WI38 (cell line): Measurements from ENCODE around the gene GNPTG.

Experiments
- H3K4me3 ChIP-seq: 2 replicates; pipeline ENCODE4 v1.5.1; 2011; ENCODE audit warnings: low read depth, mild to moderate bottlenecking, control low read depth, low read length
- TF ChIP-seq, protein P1 (sequence below): IDR thresholded peaks from 2 replicates; pipeline ENCODE4 v1.5.1; 2012; ENCODE audit warnings: low read depth, mild to moderate bottlenecking, control low read depth, low read length

The GNPTG gene

DNA sequence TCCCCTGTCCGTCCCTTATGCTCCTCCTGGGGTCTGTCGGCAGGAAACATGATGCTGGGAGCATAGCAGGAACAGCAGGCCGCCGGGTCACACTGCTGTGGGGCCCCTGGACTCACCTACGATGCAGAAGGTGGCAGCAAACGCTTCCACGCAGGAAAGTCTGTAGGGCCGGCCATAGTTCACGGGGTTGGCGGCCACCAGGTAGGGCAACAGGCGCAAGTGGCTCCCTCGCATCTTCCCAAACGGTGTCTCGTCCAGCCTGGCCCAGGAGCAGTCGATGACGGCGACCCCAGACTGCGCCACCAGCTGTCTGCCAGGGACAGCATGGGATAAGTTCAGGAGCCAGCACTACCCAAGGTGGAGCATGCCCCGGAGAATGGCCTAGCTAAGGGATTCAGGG lies 1.0 kb upstream of the GNPTG start:
- TF ChIP-seq, protein P1, sequence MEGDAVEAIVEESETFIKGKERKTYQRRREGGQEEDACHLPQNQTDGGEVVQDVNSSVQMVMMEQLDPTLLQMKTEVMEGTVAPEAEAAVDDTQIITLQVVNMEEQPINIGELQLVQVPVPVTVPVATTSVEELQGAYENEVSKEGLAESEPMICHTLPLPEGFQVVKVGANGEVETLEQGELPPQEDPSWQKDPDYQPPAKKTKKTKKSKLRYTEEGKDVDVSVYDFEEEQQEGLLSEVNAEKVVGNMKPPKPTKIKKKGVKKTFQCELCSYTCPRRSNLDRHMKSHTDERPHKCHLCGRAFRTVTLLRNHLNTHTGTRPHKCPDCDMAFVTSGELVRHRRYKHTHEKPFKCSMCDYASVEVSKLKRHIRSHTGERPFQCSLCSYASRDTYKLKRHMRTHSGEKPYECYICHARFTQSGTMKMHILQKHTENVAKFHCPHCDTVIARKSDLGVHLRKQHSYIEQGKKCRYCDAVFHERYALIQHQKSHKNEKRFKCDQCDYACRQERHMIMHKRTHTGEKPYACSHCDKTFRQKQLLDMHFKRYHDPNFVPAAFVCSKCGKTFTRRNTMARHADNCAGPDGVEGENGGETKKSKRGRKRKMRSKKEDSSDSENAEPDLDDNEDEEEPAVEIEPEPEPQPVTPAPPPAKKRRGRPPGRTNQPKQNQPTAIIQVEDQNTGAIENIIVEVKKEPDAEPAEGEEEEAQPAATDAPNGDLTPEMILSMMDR, result no peak
- H3K4me3 ChIP-seq, result peak overlapping the region; percentile 93

DNA sequence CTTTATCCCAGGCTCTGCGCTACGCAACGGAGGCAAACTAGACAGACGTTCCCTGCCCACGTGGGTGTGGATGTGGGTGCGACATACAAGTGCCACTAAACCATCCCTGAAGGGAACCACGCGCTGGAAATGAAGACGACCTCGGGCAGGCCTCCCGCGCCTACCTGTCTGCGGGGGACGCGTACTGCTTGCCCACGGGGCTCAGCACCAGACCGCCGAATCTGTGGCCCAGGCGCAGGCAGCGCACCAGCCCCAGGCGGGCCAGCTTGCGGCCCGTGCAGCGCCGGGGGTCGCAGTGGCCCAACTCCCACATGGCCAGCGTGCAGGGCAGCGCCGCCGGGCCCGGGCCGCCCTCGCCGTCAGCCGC lies 533 bp upstream of the GNPTG start:
- TF ChIP-seq, protein P1, result no peak
- peak overlapping the region; percentile 93 for H3K4me3 ChIP-seq

DNA sequence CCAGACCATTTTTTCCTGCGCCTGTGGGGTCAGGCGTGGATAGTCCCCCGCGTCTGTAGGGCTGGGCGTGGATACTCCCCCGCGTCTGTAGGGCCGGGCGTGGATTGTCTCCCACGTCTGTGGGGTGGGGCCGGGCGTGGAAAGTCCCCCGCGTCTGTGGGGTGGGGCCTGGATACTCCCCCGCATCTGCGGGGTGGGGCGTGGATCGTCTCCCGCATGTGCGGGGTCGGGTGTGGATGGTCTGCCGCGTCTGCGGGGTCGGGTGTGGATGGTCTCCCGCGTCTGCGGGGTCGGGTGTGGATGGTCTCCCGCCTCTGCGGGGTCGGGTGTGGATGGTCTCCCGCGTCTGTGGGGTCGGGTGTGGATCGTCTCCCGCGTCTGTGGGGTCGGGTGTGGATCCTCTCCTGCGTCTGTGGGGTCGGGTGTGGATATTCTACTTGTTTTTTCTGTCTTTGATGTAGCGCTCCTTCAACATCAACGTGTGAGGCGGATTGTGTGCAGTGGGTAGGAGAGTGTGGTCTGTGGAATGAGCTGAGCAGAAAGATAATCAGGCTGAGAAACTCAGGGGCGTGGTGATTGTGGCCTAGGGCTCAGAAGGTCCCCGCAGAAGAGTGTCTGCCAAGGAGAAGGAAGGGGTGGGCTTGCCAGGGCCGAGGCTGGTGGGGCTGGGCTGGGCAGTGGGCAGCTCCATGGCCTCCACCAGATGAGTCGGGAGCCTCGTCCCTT lies 3.2 kb downstream of the GNPTG start:
- TF ChIP-seq, protein P1, result no peak
- H3K4me3 ChIP-seq, result no peak overlapping the region

DNA sequence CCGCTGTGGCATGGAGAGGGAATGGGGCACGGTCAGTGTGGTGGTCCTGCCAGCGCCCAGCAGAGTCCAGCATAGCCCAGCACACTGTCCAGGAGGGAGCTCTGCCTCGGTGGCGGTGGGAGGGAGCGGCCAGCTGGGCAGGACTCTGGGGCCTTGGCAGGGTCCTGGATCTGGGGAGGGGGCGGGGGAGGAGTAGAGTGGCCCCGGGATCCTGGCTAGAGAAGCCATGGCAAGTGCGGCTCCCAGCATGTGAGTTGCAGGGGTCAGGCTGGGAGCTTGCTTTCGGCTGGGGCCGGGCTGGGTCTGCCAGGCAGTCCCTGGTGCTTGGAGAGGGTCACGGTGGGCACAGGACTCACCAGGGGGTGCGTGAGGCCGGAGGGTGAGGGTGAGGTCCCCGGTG lies 3.9 kb downstream of the GNPTG start:
- TF ChIP-seq, protein P1, result no peak
- no peak overlapping the region for H3K4me3 ChIP-seq

DNA sequence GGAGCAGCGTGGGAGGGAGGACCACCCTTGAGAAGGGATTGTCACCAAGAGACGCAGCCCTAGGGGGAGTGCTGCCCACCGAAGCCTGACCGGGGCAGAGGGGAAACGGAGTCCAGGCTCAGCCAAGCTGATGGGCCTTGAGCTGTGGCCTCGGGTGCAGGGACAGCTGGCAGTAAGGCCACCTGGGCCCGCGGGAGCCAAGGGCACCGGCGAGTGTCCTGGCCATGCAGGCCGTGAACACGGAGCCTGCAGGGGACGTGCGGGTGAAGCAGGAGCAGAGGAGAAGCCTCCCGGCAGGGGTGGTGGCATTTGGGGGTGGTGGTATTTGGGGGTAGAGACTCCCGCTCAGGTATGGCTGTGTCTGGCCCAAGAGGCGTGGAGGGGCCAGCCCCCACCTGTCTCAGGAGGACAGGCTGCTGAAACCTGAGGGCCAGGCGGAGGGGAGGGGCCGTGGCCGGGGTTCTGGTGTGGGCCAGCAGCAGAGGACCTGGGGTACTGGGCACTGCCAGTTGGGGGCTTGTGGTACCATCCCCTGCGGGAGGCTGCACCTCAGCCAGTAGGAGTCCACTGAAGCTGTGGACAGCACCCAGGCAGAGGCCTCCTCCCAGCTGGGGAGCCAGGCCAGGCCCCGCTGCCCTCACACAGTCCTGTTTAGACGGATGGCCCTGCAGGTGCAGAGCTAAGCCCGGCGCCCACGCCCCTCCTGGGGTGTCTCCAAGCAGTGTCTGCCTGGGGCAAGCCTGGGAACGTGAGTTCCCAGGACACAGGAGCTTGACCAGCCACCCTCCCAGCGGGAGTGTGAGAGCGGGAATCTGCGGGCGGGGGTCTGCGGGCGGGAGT lies 4.5 kb downstream of the GNPTG start:
- TF ChIP-seq, protein P1, result no peak
- H3K4me3 ChIP-seq, result no peak overlapping the region

DNA sequence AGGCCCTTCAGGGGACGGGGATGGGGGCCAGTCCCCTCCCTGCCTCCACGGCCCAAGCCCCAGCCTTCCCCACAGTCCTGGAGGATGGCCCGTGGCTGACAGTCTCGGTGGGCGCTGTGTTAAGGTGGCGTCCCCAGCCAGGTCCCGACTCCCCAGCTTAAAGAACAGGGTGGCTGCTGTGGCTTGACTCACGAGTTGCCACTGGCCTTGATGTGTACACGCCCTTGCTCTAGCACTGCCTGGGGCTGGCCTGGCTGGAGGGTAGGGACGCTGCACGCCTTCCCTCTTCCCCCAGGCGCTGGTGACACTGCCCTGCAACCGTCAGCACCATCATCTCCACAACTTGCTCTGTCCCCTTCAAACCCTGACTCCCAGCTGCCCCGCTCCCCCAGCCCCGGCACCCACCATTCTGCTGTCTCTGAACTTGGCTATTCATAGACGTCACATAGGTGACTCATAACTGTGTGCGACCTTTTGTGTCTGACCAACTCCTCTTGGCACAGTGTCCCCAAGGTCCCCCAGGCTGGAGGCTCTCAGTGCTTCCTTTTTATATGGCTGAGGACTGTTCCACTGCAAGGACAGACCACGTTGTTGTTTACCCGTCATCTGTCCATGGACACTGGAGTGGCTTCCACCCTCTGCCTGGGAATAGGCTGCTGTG lies 6.3 kb downstream of the GNPTG start:
- H3K4me3 ChIP-seq, result no peak overlapping the region
- TF ChIP-seq, protein P1, result no peak
